DND-41 (cell line): ENCODE results near the gene ANKS1A.

Experiments
- ATAC-seq: fragments of 200-7000 bp; cut with Tn5 transposase; 3 replicates; pipeline ENCODE4 v1.9.1; 2021; ENCODE audit warnings: low read depth; ENCODE audit not compliant: insufficient read depth
- DNase-seq: peaks from one replicate; pipeline ENCODE4 v3.0.0-alpha.2; 2020
- H2AFZ ChIP-seq: 2 replicates; pipeline ENCODE4 v1.6.0; 2012; ENCODE audit warnings: low read depth, low read length
- H3K27ac ChIP-seq: 2 replicates; pipeline ENCODE4 v1.5.1; 2012; ENCODE audit warnings: low read length, inconsistent platforms
- H3K27me3 ChIP-seq: fragments of 200-600 bp; sonication (generic); 2 replicates; pipeline ENCODE4 v1.6.0; 2012; ENCODE audit warnings: low read length, mild to moderate bottlenecking, inconsistent platforms; ENCODE audit not compliant: insufficient read depth, poor library complexity
- H3K36me3 ChIP-seq: 2 replicates; pipeline ENCODE4 v1.5.1; 2012; ENCODE audit warnings: low read length, inconsistent platforms; ENCODE audit not compliant: insufficient read depth
- H3K4me1 ChIP-seq: 2 replicates; pipeline ENCODE4 v1.5.1; 2012; ENCODE audit warnings: mild to moderate bottlenecking, low read length; ENCODE audit not compliant: insufficient read depth
- H3K4me2 ChIP-seq: 2 replicates; pipeline ENCODE4 v1.6.0; 2012; ENCODE audit warnings: mild to moderate bottlenecking, moderate library complexity, low read length, inconsistent platforms; ENCODE audit not compliant: insufficient read depth
- H3K4me3 ChIP-seq, 2 experiments: fragments of 200-600 bp in 1 of 2; shearing (Covaris generic) in 1 of 2; 2 replicates each; pipeline ENCODE4 v1.5.1; 2012 to 2016; ENCODE audit warnings: inconsistent platforms in 2 of 2, low read length in 2 of 2, mild to moderate bottlenecking in 2 of 2, low read depth in 1 of 2, moderate library complexity in 1 of 2
- H3K79me2 ChIP-seq: 2 replicates; pipeline ENCODE4 v1.6.0; 2012; ENCODE audit warnings: low read length, inconsistent platforms; ENCODE audit not compliant: insufficient read depth
- H3K9ac ChIP-seq: 2 replicates; pipeline ENCODE4 v1.6.0; 2012; ENCODE audit warnings: low read depth, mild to moderate bottlenecking, inconsistent platforms, low read length, moderate library complexity
- H3K9me3 ChIP-seq: 2 replicates; pipeline ENCODE4 v1.5.1; 2012; ENCODE audit warnings: low read length, moderate library complexity, mild to moderate bottlenecking, inconsistent platforms; ENCODE audit not compliant: insufficient read depth, severe bottlenecking
- H4K20me1 ChIP-seq: 2 replicates; pipeline ENCODE4 v1.6.0; 2012; ENCODE audit warnings: low read length; ENCODE audit not compliant: insufficient read depth
- EZH2 ChIP-seq: IDR thresholded peaks from 3 replicates; pipeline ENCODE4 v1.6.1; 2012; ENCODE audit warnings: borderline replicate concordance, low read depth, mild to moderate bottlenecking, moderate library complexity, low read length, inconsistent platforms; ENCODE audit not compliant: severe bottlenecking
- TF ChIP-seq, protein P1 (sequence below): IDR thresholded peaks from 2 replicates; pipeline ENCODE4 v1.5.1; 2012; ENCODE audit warnings: borderline replicate concordance, low read length, moderate library complexity, mild to moderate bottlenecking; ENCODE audit not compliant: poor library complexity, severe bottlenecking; ENCODE audit errors: extremely low read depth

ANKS1A gene

DNA sequence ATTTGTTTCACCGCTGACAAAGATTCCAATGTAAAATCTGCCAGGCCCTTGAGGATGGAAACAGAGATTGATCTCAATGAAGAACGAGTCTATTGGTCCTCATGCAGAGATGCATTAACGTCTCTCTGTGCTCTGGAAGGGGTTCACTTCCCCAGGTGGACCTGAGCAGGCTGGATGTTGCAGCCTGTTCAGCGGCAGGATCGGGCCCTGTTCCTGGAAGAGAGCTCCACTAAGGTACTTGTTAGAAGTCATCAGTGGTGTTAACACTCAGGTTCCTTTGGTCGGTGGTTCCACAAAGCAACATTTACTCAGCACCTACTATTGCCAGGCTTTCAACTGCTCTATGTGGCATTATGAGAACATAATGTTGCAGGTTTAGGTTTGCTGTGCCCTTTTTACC is 144.6 kb downstream of the ANKS1A start:
- Histone ChIP-seq H3K9me3 (no peaks in the 10 kb centered on the region), H3K4me1 (no peaks in the 10 kb centered on the region), H3K27me3 (no peaks in the 10 kb centered on the region), H3K36me3 (0 out of 2 replicates have a peak, but pooled peaks cover 6% of the 10 kb centered on the region), H3K4me2 (no peak overlapping the region), H4K20me1 (no peaks in the 10 kb centered on the region), H2AFZ (no peak overlapping the region), H3K9ac (no peak overlapping the region), H3K79me2 (no peaks in the 10 kb centered on the region), H3K4me3 (no peak overlapping the region), H3K27ac (no peak overlapping the region)
- DNase-seq (no peak), ATAC-seq (no peak)
- no peak for TF ChIP-seq EZH2
- TF ChIP-seq, protein P1, sequence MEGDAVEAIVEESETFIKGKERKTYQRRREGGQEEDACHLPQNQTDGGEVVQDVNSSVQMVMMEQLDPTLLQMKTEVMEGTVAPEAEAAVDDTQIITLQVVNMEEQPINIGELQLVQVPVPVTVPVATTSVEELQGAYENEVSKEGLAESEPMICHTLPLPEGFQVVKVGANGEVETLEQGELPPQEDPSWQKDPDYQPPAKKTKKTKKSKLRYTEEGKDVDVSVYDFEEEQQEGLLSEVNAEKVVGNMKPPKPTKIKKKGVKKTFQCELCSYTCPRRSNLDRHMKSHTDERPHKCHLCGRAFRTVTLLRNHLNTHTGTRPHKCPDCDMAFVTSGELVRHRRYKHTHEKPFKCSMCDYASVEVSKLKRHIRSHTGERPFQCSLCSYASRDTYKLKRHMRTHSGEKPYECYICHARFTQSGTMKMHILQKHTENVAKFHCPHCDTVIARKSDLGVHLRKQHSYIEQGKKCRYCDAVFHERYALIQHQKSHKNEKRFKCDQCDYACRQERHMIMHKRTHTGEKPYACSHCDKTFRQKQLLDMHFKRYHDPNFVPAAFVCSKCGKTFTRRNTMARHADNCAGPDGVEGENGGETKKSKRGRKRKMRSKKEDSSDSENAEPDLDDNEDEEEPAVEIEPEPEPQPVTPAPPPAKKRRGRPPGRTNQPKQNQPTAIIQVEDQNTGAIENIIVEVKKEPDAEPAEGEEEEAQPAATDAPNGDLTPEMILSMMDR: no peak

DNA sequence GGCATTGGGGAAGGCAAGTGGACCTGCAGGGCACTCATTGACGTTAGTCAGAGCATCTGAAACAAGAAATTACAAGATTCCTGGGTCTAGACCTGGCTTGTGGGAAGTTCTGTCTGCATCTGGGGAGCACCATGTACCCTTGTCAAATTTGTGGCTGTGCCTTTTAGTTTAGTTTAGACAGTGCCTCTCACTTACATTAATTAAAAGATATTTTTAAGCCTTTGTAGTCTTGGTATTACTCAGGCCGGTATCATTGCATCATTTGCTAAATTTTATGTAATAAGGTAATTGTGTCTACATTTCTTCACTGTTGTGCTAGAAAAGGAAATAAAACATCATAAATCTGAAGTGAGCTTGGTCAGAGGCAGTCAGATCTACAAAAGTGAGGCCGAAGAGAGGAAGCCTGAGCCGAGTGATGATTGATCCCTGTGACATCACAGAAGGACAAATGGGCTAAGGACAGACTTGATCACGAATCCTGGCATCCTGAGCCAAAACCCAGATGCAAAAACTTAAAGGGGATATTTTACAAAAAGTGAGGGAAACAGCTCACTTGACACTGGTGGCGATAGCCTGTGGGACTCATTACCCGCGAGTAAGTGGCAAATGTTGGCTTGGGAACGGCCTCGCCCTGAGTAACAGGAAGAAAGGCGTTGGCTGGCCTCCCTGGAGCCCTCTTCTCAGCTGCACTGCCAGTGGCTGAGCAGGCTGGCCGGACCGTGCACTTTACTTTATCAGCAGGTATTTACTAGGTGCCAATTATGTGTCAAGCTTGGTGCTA is 145.5 kb downstream of the ANKS1A start:
- Histone ChIP-seq H3K4me3 (no peak overlapping the region), H3K79me2 (no peaks in the 10 kb centered on the region), H3K27me3 (no peaks in the 10 kb centered on the region), H3K4me1 (no peaks in the 10 kb centered on the region), H3K9ac (no peak overlapping the region), H3K4me2 (no peak overlapping the region), H3K27ac (no peak overlapping the region), H2AFZ (no peak overlapping the region), H3K9me3 (no peaks in the 10 kb centered on the region), H3K36me3 (0 out of 2 replicates have a peak, but pooled peaks cover 6% of the 10 kb centered on the region), H4K20me1 (no peaks in the 10 kb centered on the region)
- TF ChIP-seq, protein P1: no peak
- no peak for TF ChIP-seq EZH2
- ATAC-seq (no peak), DNase-seq (no peak)

DNA sequence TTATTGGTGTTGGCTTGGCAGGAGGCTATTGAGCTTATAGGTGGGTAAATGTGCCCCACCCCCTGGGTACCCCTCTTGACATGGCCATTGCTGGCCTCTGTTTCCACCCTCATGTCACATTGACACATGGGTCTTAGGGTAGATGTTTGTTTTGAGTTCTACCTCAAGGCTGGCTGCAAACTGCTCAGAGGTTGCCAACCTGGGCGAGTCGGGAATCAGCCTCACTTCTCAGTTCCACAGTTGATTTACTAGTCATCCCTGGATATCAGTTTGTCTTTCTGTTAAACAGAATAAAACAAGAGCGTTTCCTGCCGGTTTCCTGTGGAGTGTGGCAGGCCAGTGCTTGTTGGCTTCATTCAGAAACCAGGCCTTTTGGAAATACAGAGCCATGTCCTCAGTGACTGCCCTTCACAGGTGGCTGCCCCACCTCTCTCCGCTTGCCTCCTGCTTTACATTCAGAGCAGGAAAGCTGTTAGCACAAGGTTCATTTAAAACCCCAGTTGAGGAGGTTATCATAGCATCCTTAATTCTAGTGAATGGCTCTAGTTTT is 146.5 kb downstream of the ANKS1A start:
- Histone ChIP-seq H3K27me3 (no peaks in the 10 kb centered on the region), H3K9ac (no peak overlapping the region), H3K4me1 (no peaks in the 10 kb centered on the region), H4K20me1 (no peaks in the 10 kb centered on the region), H3K4me3 (no peak overlapping the region), H3K9me3 (no peaks in the 10 kb centered on the region), H3K27ac (no peak overlapping the region), H3K4me2 (no peak overlapping the region), H2AFZ (no peak overlapping the region), H3K79me2 (no peaks in the 10 kb centered on the region), H3K36me3 (0 out of 2 replicates have a peak, but pooled peaks cover 6% of the 10 kb centered on the region)
- TF ChIP-seq, protein P1: no peak
- TF ChIP-seq EZH2: no peak
- no peak for ATAC-seq
- DNase-seq: no peak
